ENCODE data around the gene SLIT1. TPM values are rescaled to one million over a fixed set of nuclear protein-coding genes. Genes with fewer than 3 reads are reported as not detected.

The SLIT1 gene
- total and polyA plus RNA-seq, 2 of the 8 experiments (the other 6 are each of a cell fraction or from before 2014, with no cell fraction given), result 0.70 to 0.88 TPM

DNA sequence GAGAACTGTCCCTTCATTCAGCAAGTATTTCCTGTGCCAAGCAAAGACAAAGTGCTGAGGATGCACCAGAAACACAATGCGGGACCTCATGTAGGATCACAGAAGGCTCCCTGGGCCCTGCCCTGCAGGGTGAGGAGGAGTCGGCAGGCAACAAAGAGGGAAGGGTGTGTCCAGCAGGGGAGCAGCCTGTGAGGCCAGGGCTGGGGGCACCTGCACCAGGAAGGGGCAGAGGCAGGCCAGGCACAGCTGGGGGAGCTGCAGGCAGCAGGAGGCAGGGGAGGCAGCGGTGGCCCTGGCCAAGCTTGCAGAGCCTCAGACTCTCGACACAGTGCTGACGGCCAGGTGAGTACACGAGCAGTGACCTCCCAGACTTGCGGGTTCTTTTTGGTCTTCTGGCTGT, 123.3 kb downstream of the SLIT1 start (continued):
- TF ChIP-seq JUND (IDR thresholded peaks at IDR 0.05; ENCODE audit: low read length) (no peak), GTF2F1 (IDR thresholded peaks at IDR 0.05; ENCODE audit: borderline replicate concordance, low read depth, low read length) (no peak)

Data from H1 (cell line).